ENCODE results near the gene SAP30.

The SAP30 gene

DNA sequence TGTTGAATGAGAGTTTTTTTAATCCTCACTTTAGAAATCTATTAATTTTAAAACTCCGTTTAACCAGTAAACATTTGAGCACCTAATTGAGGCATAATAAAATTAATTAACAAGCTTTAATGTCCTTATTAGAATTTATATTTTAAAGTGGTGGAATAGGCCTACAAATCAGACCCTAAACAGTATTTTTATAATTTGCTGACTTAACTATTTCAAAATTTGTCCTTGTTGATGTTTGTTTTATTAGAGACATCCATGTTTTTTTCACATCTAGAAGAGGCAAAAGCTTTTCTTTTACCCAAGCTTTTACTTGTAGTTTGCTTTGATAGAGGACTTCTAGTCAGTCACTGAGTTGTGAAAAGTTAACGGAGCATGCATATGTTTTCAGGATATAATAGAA is 3.8 kb downstream of the SAP30 start:
- Histone ChIP-seq H3K36me3 (replicated peaks; ENCODE audit: low read depth, low read length) (peaks cover 9% of the 10 kb centered on the region), H3K9me3 (ENCODE audit: insufficient read depth, low read length) (no peaks in the 10 kb centered on the region), H3K9ac (ENCODE audit: low read length) (no peak overlapping the region), H4K20me1 (ENCODE audit: insufficient read depth, low read length) (no peaks in the 10 kb centered on the region), H3K4me1 (ENCODE audit: low read length) (peaks cover 8% of the 10 kb centered on the region; the same call in 1 of the 2 replicates), H3K79me2 (ENCODE audit: low read length) (peaks cover 33% of the 10 kb centered on the region), H3K27me3 (ENCODE audit: low read depth, low read length) (no peaks in the 10 kb centered on the region), H3K27ac (ENCODE audit: low read length) (no peak overlapping the region), H3K4me2 (ENCODE audit: low read length) (no peak overlapping the region), H2AFZ (ENCODE audit: low read depth, low read length) (no peak overlapping the region), H3K4me3 (ENCODE audit: low read length) (no peak overlapping the region)
- TF ChIP-seq EZH2phosphoT487 (IDR thresholded peaks at IDR 0.05; ENCODE audit: low read depth) = no peak
- TF ChIP-seq, protein P1, sequence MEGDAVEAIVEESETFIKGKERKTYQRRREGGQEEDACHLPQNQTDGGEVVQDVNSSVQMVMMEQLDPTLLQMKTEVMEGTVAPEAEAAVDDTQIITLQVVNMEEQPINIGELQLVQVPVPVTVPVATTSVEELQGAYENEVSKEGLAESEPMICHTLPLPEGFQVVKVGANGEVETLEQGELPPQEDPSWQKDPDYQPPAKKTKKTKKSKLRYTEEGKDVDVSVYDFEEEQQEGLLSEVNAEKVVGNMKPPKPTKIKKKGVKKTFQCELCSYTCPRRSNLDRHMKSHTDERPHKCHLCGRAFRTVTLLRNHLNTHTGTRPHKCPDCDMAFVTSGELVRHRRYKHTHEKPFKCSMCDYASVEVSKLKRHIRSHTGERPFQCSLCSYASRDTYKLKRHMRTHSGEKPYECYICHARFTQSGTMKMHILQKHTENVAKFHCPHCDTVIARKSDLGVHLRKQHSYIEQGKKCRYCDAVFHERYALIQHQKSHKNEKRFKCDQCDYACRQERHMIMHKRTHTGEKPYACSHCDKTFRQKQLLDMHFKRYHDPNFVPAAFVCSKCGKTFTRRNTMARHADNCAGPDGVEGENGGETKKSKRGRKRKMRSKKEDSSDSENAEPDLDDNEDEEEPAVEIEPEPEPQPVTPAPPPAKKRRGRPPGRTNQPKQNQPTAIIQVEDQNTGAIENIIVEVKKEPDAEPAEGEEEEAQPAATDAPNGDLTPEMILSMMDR (IDR thresholded peaks at IDR 0.05; ENCODE audit: low read depth, low read length) = no peak

DNA sequence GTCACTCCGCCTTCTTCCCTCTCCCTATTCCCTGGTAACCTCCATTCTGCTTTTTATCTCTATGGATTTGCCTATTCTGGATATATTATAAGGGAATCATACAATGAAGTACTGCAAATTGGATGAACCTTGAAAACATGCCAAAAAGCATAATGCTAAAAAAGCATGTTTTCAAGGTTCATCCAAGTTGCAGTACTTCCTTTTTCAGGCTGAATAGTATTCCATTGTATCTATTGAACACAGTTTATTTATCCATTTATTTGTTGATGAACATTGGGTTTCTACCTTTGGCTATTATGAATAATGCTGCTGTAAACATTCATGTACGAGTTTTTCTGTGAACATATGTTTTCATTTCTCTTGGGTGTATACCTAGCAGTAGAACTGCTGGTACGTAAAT is 9.2 kb downstream of the SAP30 start:
- H3K9me3 ChIP-seq (ENCODE audit: insufficient read depth, low read length) = no peaks in the 10 kb centered on the region
- no peak for TF ChIP-seq EZH2phosphoT487 (IDR thresholded peaks at IDR 0.05; ENCODE audit: low read depth)
- TF ChIP-seq, protein P1 (IDR thresholded peaks at IDR 0.05; ENCODE audit: low read depth, low read length) = no peak
- no peaks in the 10 kb centered on the region for H4K20me1 ChIP-seq (ENCODE audit: insufficient read depth, low read length)
- peaks cover 8% of the 10 kb centered on the region for H3K4me1 ChIP-seq (ENCODE audit: low read length)
- peaks cover 8% of the 10 kb centered on the region for H3K36me3 ChIP-seq (replicated peaks; ENCODE audit: low read depth, low read length)
- H3K4me3 ChIP-seq (ENCODE audit: low read length) = no peak overlapping the region
- H3K27me3 ChIP-seq (ENCODE audit: low read depth, low read length) = no peaks in the 10 kb centered on the region
- H3K79me2 ChIP-seq (ENCODE audit: low read length) = no peaks in the 10 kb centered on the region
- no peak overlapping the region for H3K27ac ChIP-seq (ENCODE audit: low read length)
- H3K4me2 ChIP-seq (ENCODE audit: low read length) = no peak overlapping the region
- H3K9ac ChIP-seq (ENCODE audit: low read length) = no peak overlapping the region
- no peak overlapping the region for H2AFZ ChIP-seq (ENCODE audit: low read depth, low read length)

DNA sequence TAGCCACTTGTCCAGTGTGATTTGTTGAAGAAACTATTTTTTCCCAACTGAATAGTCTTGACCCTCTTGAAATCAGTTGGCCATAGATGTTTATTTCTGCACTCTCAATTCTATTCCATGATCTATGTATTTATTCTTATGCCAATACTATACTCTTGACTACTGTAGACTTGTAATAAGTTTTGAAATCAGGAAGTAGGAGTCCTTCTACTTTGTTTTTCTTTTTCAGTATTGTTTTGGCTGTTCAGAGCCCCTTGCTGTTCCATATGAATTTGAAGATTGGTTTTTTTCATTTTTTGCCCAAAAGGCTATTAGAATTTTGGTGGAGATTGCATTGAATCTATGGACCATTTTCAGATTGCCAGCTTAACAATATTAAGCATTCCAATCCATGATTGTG is 10.2 kb downstream of the SAP30 start:
- Histone ChIP-seq H3K27me3 (ENCODE audit: low read depth, low read length) (no peaks in the 10 kb centered on the region), H2AFZ (ENCODE audit: low read depth, low read length) (no peak overlapping the region), H3K36me3 (replicated peaks; ENCODE audit: low read depth, low read length) (peaks cover 8% of the 10 kb centered on the region), H3K4me1 (ENCODE audit: low read length) (peaks cover 8% of the 10 kb centered on the region), H3K4me2 (ENCODE audit: low read length) (no peak overlapping the region), H3K27ac (ENCODE audit: low read length) (no peak overlapping the region), H3K9me3 (ENCODE audit: insufficient read depth, low read length) (no peaks in the 10 kb centered on the region), H3K79me2 (ENCODE audit: low read length) (no peaks in the 10 kb centered on the region), H3K4me3 (ENCODE audit: low read length) (no peak overlapping the region), H4K20me1 (ENCODE audit: insufficient read depth, low read length) (no peaks in the 10 kb centered on the region), H3K9ac (ENCODE audit: low read length) (no peak overlapping the region)
- TF ChIP-seq, protein P1 (IDR thresholded peaks at IDR 0.05; ENCODE audit: low read depth, low read length) = no peak
- TF ChIP-seq EZH2phosphoT487 (IDR thresholded peaks at IDR 0.05; ENCODE audit: low read depth) = no peak

DNA sequence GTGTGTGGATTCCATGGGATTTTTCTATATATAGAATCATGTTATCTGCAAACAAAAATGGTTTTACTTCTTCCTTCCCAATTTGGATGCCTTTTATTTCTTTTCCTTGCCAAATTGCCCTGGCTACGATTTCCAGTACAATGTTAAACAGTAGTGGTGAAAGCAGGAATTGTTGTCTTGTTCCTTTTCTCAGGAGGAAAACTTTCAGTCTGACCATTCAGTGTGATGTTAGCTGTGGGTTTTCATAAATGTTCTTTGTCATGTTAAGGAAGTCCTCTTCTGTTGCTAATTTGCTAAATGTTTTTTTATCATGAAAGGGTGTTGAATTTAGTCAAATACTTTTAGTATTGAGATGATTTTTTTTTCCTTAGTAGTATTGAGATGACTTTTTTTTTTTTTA is 10.9 kb downstream of the SAP30 start:
- Histone ChIP-seq H3K79me2 (ENCODE audit: low read length) (no peaks in the 10 kb centered on the region), H4K20me1 (ENCODE audit: insufficient read depth, low read length) (no peaks in the 10 kb centered on the region), H2AFZ (ENCODE audit: low read depth, low read length) (no peak overlapping the region), H3K27ac (ENCODE audit: low read length) (no peak overlapping the region), H3K4me2 (ENCODE audit: low read length) (no peak overlapping the region), H3K4me1 (ENCODE audit: low read length) (peaks cover 8% of the 10 kb centered on the region), H3K27me3 (ENCODE audit: low read depth, low read length) (no peaks in the 10 kb centered on the region), H3K36me3 (replicated peaks; ENCODE audit: low read depth, low read length) (peaks cover 8% of the 10 kb centered on the region), H3K9me3 (ENCODE audit: insufficient read depth, low read length) (no peaks in the 10 kb centered on the region), H3K9ac (ENCODE audit: low read length) (no peak overlapping the region), H3K4me3 (ENCODE audit: low read length) (no peak overlapping the region)
- TF ChIP-seq, protein P1 (IDR thresholded peaks at IDR 0.05; ENCODE audit: low read depth, low read length) = no peak
- TF ChIP-seq EZH2phosphoT487 (IDR thresholded peaks at IDR 0.05; ENCODE audit: low read depth) = no peak

Data from OCI-LY3 (cell line).